ENCODE measurements around the gene CCDC191.
A peak's percentile ranks its signal among the peaks of the same experiment; 100 is the strongest.

CCDC191 gene
- 22.6 to 26.0 reads per million in 2 donors for total RNA-seq

GRCh38 chr3:114056130-114057010 is at the start of gene CCDC191, which contains the start of gene QTRT2:
Gene CCDC191, minus strand, starts transcription at chr3:114056526. Its CDS starts 60 bp downstream, at chr3:114056466.
Gene QTRT2, plus strand, starts transcription at chr3:114056737. Its CDS starts 8,521 bp downstream, at chr3:114065258.
- DNase-seq = peak; percentile 82

- DNase-seq = no peak
Observed at GRCh38 chr3:114104414-114104813, 48.1 kb upstream of the CCDC191 start.

- DNase-seq = no peak
Observed at GRCh38 chr3:114103858-114104257, 47.5 kb upstream of the CCDC191 start.

DNA sequence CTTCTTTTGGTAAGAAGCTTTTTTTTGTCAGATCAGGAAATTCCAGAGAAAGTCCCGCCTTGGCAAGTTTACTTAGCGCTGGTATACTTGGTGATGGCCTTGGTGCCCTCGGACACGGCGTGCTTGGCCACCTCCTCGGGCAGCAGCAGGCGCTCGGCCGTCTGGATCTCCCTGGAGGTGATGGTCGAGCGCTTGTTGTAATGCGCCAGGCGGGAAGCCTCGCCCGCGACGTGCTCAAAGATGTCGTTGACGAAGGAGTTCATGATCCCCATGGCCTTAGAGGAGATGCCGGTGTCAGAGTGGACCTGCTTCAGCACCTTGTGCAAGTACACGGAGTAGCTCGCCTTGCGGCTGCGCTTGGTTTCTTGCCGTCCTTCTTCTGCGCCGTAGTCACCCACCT is 46.9 kb upstream of the CCDC191 start:
- no peak for DNase-seq

DNA sequence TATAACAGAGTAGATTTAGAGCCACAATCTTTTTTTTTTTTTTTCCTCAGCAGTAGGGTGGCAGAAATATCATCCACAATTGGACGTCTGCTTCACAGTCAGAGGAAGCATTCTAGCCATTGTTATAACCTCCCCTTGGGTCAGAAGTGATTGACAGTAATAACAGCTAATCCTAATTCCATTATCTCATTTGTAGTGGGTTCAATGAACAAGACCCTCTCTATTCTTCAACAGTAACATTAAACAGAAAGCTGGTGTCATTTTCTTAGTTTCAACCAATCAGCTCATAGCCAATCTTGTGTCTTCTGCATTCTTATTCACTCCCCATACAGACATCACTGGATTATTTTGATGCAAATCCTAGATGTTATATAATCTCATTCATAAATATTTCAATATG is 44.8 kb upstream of the CCDC191 start:
- DNase-seq = no peak

GRCh38 chr3:114095796-114096195 is 39.5 kb upstream of the CCDC191 start:
- no peak for DNase-seq

GRCh38 chr3:114093596-114093995 is 37.3 kb upstream of the CCDC191 start:
- DNase-seq = no peak

GRCh38 chr3:114093016-114093380 is 36.7 kb upstream of the CCDC191 start:
- no peak for DNase-seq

DNA sequence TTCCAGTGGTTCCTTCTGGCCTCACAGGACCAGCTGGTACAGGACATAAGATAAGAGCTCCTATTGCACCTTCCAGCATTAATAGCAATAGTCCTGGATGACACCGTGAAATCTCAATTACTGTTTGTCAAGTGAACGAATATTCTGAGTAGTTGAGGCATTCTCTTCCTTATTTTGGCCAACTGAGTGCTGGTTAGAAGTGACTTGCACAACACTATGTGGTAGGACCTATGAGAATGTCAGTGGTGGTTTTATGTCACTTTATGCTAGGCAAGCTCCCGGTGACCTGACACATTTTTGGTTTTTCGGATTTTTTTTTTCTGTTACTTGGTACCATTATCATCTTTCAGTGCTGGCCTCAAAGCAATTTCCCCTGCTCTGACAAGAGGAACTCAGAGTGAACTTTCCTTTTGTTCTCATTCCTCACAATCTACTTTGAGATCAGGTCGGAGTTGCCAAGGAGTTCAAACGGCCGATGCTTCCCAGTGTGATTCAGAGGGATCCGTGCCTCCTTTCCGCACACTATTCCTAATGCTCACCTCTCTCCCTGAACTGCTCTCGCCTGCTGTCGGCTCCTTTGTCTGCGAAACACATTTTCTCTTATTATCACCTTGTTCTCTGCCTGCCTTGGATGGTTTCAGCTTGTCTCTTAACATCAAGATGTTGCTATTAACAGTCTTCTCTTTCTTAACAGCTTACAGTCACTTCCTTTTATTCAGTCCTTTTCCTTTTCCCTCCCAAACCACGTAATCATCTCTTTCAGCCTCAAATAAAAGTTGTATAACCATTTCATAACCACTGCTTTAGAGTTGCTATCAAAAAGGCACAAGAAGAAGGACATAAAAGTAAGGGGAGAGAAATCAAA is 36.1 kb upstream of the CCDC191 start:
- no peak for DNase-seq

DNA sequence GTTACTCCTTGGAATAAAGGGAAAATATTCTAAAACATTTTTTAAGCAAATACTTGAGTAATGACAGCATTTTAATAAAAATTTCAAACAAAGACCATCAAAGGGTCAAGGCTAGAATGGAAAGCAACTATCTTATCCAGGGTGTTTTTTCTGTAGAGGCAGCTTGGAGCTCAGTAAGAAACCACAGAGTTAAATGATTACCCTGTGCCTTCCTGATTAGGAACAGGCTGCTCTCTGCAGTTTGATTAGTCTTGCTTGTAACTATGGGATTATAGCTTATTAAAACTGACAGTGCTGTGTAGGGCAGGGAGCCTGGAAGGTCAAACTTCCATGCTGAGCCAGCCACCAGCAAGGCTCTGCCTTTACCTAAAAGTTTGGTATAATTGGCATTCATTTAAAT is 33.3 kb upstream of the CCDC191 start:
- DNase-seq = no peak

- DNase-seq = no peak
Observed at GRCh38 chr3:114086356-114086755, 30.0 kb upstream of the CCDC191 start.

DNA sequence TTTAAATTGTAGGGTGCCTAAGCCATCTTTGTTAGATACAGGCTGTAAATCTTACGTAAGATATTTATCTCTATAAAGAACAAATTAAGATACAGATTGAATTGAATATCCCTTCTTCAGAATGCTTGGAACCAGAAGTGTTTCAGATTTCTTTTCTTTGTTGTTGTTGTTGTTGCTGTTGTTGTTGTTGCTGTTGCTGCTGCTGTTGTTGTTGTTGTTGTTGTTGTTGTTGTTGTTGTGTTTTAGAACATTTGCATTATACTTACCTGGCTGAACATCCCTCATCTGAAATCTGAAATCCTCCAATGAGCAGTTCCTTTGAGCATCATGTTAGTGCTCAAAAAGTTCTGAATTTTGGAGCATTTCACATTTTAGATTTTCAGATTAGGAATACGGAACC is 26.8 kb upstream of the CCDC191 start:
- no peak for DNase-seq

DNA sequence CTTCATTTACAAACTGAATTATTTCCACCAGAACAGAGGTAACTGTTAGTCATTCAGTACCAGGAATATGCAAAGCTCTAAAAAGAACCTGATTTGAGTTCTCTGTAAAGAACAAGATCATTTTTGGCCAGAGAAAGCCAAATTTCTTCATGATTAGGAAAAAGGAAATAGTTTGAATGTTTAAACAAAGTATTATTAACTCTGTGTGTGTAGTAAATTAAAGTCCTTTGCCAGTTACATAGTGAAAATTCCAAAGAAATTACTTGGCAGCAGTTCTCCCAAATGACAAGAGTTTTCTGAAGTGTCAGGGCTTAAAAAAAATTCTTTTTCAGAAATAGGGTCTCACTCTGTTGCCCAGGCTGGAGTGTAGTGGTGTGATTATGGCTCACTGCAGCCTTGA is 24.7 kb upstream of the CCDC191 start:
- no peak for DNase-seq

DNA sequence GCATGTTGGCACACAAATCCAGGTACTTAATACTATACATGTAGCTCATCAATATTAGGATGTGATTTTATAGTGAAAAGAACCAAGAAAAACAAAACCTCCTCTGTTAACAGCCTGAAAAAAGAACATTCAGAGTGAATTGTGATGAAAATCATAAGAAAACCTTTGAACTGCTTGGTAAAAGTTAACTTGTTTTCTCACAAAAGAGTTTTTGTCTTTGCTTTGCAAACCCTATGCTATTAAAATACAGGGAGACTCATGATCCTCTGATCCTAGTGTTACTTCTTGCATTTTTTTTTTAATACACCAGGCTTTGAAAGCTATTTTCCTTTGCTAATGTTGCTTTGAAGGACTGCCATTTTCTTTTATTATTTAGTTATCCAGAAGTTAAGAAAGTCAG is 23.9 kb upstream of the CCDC191 start:
- DNase-seq = no peak

DNA sequence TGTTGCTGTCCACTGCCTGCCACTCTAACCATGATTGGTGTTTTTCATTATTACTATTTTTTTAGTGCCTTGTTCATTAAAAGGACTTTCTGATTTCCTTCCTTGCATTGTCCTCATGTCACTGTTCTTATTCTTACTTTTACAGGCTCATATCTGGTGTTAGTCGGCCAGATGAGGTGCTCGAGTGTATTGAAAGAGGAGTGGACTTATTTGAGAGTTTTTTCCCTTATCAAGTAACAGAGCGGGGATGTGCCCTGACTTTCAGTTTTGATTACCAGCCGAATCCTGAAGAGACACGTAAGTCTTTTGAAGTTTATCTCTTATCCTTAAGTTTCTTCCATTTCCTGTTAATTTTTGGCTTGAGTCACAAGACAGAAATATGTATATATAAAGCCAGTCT is 23.4 kb upstream of the CCDC191 start:
- DNase-seq = no peak

- no peak for DNase-seq
Observed at GRCh38 chr3:114078126-114078525, 21.8 kb upstream of the CCDC191 start.

DNA sequence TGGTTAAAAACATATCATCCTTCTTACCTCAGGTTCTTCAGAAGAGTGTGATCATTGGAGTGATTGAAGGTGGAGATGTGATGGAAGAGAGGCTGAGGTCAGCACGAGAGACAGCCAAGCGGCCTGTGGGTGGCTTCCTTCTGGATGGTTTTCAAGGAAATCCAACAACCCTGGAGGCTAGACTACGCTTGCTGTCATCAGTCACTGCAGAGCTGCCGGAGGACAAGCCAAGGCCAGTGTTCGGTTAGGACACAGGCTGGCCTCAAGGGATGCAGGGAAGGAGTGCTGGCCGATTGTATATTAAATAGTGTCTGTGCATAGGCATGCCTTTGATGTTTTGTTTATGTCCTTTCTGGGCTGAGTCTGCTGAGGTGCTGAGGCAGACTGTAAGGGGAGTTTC is 20.4 kb upstream of the CCDC191 start:
- no peak for DNase-seq

DNA sequence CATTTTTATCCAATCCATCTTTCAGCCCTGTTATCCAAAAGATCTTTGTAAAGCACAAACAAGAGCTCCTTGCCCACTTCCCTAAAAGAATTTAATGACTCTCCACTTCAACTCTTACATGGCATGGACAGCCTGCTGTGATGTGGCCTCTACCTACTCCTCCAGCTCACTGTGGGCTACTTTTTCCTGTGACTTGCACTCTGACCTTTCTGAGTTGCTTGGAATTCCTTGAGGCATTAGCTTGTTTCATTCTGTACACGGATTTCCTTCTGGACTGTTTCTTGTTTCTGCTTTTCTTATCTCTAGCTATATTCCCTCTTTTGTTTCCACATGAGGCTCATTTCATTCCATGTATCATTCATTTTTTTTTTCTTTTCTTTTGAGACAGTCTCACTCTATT is 15.5 kb upstream of the CCDC191 start:
- no peak for DNase-seq

DNA sequence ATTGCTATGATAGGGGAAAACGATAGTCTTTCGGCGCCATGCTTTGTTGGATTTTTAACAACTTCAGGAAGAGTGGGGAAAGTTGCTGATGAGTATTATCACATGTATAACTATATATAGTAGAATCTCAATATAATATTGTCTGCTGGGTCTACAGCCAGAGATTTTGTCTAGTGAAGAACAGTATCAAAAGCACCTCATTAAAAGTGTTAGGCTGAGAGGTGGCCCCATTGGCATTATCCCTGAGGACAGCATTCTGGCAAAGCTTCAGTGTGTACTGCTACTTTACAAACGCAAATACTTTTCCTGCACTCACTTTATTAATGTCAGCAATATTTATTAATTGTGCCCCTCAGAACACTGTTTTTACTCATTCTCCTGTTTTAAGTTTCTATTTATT is 12.0 kb upstream of the CCDC191 start:
- no peak for DNase-seq

DNA sequence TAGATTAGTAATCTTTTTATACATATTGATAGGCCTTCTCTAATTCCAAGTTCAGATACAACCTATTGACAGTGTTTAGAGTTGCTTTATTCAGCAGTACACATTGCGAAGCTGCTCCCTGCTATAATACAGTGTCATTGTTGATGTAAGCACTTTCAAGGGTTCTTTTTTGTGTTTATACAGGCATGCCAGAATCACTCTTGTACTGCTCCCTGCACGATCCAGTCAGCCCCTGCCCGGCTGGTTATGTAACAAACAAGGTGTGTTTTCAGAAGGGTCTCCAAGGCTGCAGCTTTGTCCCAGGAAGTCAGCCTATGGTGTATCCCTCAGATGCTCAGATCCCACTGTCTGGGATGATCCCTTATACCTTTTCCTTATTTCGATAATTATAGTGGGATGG is 11.5 kb upstream of the CCDC191 start:
- DNase-seq = no peak

DNA sequence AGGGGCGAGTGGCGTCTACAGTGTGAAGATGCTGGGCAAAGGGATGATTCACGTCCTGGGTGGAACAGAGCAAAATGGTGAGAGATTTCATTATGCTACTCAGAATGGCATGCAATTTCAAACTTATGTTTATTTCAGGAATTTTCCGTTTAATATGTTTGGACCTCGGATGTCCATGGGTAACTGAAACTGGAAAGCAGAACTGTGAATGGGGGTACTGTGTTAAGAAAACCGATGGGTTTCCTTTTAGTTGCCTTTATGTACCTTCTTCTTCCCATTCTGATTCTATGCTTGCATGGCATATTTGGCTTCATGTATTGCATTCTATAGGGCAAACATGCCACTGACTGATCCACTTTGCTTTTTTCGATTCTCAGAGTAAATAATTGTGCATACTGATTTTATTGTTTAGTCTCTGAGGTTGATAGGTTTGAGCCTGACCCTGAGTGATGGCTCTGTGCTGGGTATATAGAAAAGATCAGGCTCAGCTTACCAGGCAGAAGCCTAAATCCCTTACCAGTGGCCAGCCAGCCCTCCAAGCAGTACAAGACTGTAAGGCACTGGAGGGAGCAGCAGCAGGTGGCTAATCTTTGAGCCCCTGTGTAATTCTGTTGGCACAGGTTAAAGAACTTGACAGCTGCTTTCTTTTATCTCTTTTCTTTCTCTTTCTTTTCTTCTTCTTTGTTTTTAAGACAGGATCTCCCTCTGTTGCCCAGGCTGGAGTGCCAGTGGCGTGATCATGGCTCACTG is 4.8 kb upstream of the CCDC191 start:
- no peak for DNase-seq

- no peak for DNase-seq
Observed at GRCh38 chr3:114058646-114059045, 2.3 kb upstream of the CCDC191 start.

GRCh38 chr3:114057011-114057347 is 653 bp upstream of the CCDC191 start:
- no peak for DNase-seq
